ENCODE measurements around the gene MAP2K5. TPM values are rescaled to one million over a fixed set of nuclear protein-coding genes. Genes with fewer than 3 reads are reported as not detected.

MAP2K5 gene
- total RNA-seq, 2 donors from 2014 or later = 27.1 to 30.4 TPM

GRCh38 chr15:67820122-67820991 lies 277.9 kb downstream of the MAP2K5 start:
- H3K4me3 Mint-ChIP-seq = peak overlapping the region; percentile 71
- peak; percentile 27 for ATAC-seq
- peak overlapping the region; percentile 66 for H3K27ac Mint-ChIP-seq

DNA sequence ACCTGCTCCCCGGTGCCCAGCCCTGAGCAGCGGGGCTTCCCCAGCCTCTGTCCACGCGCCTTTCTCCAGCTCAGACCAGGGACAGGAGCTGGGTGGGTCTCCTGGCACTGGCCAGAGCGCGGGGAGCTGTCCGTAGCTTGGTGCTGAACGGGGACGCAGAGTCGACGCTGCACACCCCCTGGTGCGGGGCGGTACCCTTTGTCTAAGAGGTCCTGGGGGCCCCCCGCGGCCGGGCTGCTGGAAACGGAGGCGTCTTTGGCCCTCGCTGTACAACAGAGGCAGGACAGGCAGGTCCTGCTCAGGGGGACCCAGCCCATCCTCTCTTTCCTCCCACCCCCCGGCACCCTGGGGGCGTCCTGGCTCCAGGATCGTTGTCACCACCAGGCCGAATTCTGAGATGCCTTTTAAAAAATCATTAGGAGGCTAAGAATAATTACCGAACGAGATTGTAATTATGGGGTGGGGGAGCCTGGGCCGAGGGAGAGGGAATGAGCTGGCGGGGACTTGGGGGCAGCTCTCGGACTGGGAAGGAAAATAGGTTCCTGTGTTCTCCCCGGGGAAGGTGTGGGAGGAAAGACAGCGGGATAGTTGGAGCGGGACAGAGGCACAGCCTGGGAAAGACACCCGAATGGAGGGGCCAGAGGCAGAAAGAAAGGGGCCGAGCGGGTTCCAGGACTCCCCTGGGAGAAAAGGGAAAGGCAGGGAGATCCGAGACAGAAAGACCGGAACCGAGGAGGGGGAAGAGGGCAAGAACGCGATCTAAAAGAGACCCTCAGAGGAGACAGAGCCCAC lies 278.7 kb downstream of the MAP2K5 start:
- no peaks in the 10 kb centered on the region for H3K9me3 ChIP-seq (ENCODE audit: control insufficient read depth, low read length, poor library complexity, severe bottlenecking)
- H3K36me3 Mint-ChIP-seq (ENCODE audit: low read depth) = peaks cover 14% of the 10 kb centered on the region
- peak overlapping the region; percentile 66 for H3K27ac Mint-ChIP-seq
- H3K4me3 Mint-ChIP-seq = peak overlapping the region; percentile 81
- peak in 1 of 3 donors; percentile 14 for DNase-seq
- H3K27me3 Mint-ChIP-seq = peaks cover 75% of the 10 kb centered on the region
- H3K4me1 Mint-ChIP-seq = peaks cover 34% of the 10 kb centered on the region
- ATAC-seq = peak; percentile 48

More at GRCh38 chr15:67820122-67820991, 277.9 kb downstream of the MAP2K5 start:
- peaks cover 69% of the 10 kb centered on the region for H3K27me3 Mint-ChIP-seq
- no peaks in the 10 kb centered on the region for H3K9me3 ChIP-seq (ENCODE audit: control insufficient read depth, low read length, poor library complexity, severe bottlenecking)
- H3K4me1 Mint-ChIP-seq = peaks cover 26% of the 10 kb centered on the region
- peaks cover 14% of the 10 kb centered on the region for H3K36me3 Mint-ChIP-seq (ENCODE audit: low read depth)
- no peak for DNase-seq

DNA sequence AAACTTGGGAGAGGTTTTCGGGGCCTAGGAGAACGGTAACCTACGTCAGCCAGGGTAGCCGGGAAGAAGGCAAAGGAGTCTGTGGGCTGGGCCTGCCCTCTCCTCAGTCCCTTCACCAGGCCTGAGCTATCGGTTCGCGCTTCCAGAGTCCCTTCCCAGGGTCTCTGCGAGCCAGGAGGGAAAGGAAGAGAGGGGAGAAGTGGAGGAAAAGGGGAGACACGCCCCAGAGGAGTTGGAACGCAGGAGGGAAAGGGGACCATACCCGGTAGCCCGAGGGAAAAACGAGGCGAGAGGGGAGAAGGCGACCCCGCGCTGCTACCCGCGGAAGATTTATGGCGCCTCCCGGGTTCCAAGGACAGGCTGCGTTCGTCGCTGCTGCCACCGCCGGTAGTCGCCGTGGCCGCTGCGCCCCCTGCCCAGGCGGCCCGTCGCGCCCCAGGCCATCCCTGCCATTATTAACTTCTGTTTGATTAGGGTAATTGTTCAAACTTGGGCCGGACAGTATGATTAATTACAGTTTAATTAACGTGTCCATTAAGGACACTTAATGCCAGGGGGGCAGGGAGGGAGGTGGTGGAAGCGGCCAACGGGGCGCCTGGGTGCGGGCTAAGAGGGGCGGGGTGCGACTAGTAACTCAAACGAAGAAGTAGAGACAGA lies 279.4 kb downstream of the MAP2K5 start:
- H3K27me3 Mint-ChIP-seq = peaks cover 72% of the 10 kb centered on the region
- H3K4me3 Mint-ChIP-seq = peak overlapping the region; percentile 81
- peaks cover 36% of the 10 kb centered on the region for H3K4me1 Mint-ChIP-seq
- peak overlapping the region; percentile 66 for H3K27ac Mint-ChIP-seq
- peaks cover 14% of the 10 kb centered on the region for H3K36me3 Mint-ChIP-seq (ENCODE audit: low read depth)
- no peaks in the 10 kb centered on the region for H3K9me3 ChIP-seq (ENCODE audit: control insufficient read depth, low read length, poor library complexity, severe bottlenecking)
- DNase-seq = no peak
- no peak for ATAC-seq

- H3K27ac Mint-ChIP-seq = no peak overlapping the region
- peaks cover 72% of the 10 kb centered on the region for H3K27me3 Mint-ChIP-seq
- peaks cover 36% of the 10 kb centered on the region for H3K4me1 Mint-ChIP-seq
- peak overlapping the region; percentile 81 for H3K4me3 Mint-ChIP-seq
- peaks cover 14% of the 10 kb centered on the region for H3K36me3 Mint-ChIP-seq (ENCODE audit: low read depth)
- ATAC-seq (no peak), DNase-seq (no peak)
- H3K9me3 ChIP-seq (ENCODE audit: control insufficient read depth, low read length, poor library complexity, severe bottlenecking) = no peaks in the 10 kb centered on the region
Measured at GRCh38 chr15:67822537-67823313, 280.2 kb downstream of the MAP2K5 start.

DNA sequence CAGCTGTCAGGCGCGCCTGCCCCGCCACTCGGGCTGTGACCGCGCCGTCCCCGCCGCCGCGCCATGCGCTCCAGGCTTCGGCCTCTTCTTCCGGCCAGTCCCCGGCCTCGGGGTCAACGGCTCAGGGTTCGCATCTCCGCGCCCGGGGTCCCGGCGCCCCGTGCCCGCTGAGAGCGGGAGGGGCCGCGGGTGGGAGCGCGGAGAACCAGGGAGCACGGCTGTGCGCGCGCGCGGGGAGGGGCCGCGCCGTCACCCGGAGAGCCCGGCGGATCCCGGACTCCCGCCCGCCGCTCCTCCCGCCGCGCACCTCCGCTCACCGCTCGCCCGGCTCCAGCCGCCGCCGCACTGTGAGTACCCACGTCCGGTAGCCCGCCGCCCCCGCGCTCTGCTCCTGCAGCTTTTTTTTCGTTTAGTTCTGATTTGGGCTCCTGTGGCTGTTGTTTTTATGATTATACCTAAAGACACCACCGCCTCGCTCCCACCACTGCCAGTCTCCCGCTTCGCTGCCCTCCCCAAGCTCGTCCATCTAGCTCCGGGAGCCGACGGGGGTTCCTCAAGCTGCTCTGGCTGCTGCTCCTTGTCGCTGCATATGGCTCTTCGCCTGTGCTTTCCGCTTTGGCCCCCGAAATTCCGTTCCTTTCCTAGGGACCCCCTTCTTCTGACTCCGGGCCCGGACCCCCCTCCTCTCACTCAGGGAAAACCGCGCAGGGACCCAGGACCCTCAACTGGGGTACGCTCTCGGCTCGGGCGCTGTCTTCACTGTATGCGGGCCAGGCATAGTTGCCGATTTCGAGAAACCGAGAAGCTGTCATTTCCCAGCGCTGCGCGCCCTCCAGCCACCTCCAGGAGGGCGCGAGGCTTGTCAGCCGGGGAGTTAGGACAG lies 281.1 kb downstream of the MAP2K5 start:
- H3K4me1 Mint-ChIP-seq = peaks cover 40% of the 10 kb centered on the region
- H3K9me3 ChIP-seq (ENCODE audit: control insufficient read depth, low read length, poor library complexity, severe bottlenecking) = no peaks in the 10 kb centered on the region
- ATAC-seq (no peak), DNase-seq (no peak)
- H3K4me3 Mint-ChIP-seq = peak overlapping the region; percentile 92
- peaks cover 73% of the 10 kb centered on the region for H3K27me3 Mint-ChIP-seq
- peak overlapping the region; percentile 51 for H3K27ac Mint-ChIP-seq
- H3K36me3 Mint-ChIP-seq (ENCODE audit: low read depth) = peaks cover 14% of the 10 kb centered on the region

- Mint-ChIP-seq H3K27ac (peak overlapping the region; percentile 51), H3K4me3 (peak overlapping the region; percentile 92), H3K4me1 (peaks cover 43% of the 10 kb centered on the region), H3K36me3 (ENCODE audit: low read depth) (peaks cover 14% of the 10 kb centered on the region), H3K27me3 (peaks cover 76% of the 10 kb centered on the region)
- DNase-seq (no peak), ATAC-seq (no peak)
- H3K9me3 ChIP-seq (ENCODE audit: control insufficient read depth, low read length, poor library complexity, severe bottlenecking) = no peaks in the 10 kb centered on the region
Measured at GRCh38 chr15:67824197-67824968, 281.9 kb downstream of the MAP2K5 start.

- no peaks in the 10 kb centered on the region for H3K9me3 ChIP-seq (ENCODE audit: control insufficient read depth, low read length, poor library complexity, severe bottlenecking)
- peak within 1 kb of the TSS; percentile 85 for H3K4me3 Mint-ChIP-seq
- DNase-seq = no peak
- peak within 1 kb of the TSS; percentile 84 for H3K27ac Mint-ChIP-seq
- peaks cover 14% of the 10 kb centered on the region for H3K36me3 Mint-ChIP-seq (ENCODE audit: low read depth)
- H3K4me1 Mint-ChIP-seq = peaks cover 43% of the 10 kb centered on the region
- no peak for ATAC-seq
- H3K27me3 Mint-ChIP-seq = peaks cover 70% of the 10 kb centered on the region
Measured at GRCh38 chr15:67824976-67825880, 282.7 kb downstream of the MAP2K5 start, which contains the start of gene SKOR1. SKOR1 (plus strand) TSS chr15:67825509; CDS start chr15:67825603, 94 bp downstream.

GRCh38 chr15:67825881-67826716 lies 283.6 kb downstream of the MAP2K5 start:
- Mint-ChIP-seq H3K4me3 (peak overlapping the region; percentile 85), H3K4me1 (peaks cover 48% of the 10 kb centered on the region), H3K27me3 (peaks cover 70% of the 10 kb centered on the region), H3K27ac (peak overlapping the region; percentile 84), H3K36me3 (ENCODE audit: low read depth) (peaks cover 14% of the 10 kb centered on the region)
- DNase-seq (no peak), ATAC-seq (no peak)
- no peaks in the 10 kb centered on the region for H3K9me3 ChIP-seq (ENCODE audit: control insufficient read depth, low read length, poor library complexity, severe bottlenecking)

DNA sequence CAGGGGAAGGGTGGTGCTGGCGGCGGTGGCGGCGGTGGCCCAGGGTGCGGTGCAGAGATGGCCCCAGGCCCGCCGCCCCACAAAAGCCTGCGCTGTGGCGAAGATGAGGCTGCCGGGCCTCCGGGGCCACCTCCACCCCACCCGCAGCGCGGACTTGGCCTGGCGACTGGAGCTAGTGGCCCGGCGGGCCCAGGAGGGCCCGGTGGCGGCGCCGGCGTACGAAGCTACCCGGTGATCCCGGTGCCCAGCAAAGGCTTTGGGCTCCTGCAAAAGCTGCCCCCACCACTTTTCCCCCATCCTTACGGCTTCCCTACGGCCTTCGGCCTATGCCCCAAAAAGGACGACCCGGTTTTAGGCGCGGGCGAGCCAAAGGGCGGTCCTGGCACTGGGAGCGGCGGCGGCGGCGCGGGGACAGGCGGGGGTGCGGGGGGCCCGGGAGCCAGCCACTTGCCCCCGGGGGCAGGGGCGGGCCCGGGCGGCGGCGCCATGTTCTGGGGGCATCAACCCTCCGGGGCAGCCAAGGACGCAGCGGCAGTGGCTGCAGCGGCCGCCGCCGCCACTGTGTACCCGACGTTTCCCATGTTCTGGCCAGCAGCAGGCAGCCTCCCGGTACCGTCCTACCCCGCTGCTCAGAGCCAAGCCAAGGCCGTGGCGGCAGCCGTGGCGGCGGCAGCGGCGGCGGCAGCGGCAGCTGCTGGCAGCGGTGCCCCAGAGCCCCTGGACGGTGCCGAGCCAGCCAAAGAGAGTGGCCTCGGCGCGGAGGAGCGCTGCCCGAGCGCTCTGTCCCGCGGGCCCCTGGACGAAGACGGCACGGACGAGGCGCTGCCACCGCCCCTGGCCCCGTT lies 284.4 kb downstream of the MAP2K5 start:
- peaks cover 12% of the 10 kb centered on the region for H3K36me3 Mint-ChIP-seq (ENCODE audit: low read depth)
- ATAC-seq (no peak), DNase-seq (no peak)
- no peak overlapping the region for H3K27ac Mint-ChIP-seq
- peaks cover 41% of the 10 kb centered on the region for H3K4me1 Mint-ChIP-seq
- peak overlapping the region; percentile 85 for H3K4me3 Mint-ChIP-seq
- H3K27me3 Mint-ChIP-seq = peaks cover 67% of the 10 kb centered on the region
- no peaks in the 10 kb centered on the region for H3K9me3 ChIP-seq (ENCODE audit: control insufficient read depth, low read length, poor library complexity, severe bottlenecking)

Data from T-helper 17 cell (primary cell).